K562 (cell line): ENCODE measurements around the gene MAGIX. TPM values are rescaled to one million over a fixed set of nuclear protein-coding genes. Genes with fewer than 3 reads are reported as not detected.
"Not testable (repeated sequence)": the region's sequence is repeated elsewhere in the genome, so short reads cannot be mapped to it uniquely, and the experiment has no call there.

Source experiments
- ATAC-seq: fragments of 200-7000 bp; cut with Tn5 transposase; 3 replicates; pipeline ENCODE4 v1.9.1; 2020; ENCODE audit warnings: moderate library complexity
- BruUV-seq: library from RNA; stranded (reverse); fragments of 400-500 nt; replicated peaks from 2 replicates; lab custom pipeline; 2021; lab: Mats Ljungman, UMichigan
- CTCF ChIA-PET: fragments of 300-600 bp; formaldehyde crosslinking; extraction: SDS; loops from one replicate; lab custom pipeline; 2021; ENCODE audit warnings: low intra/inter-chr PET ratio; lab: Yijun Ruan, JAX
- POLR2A ChIA-PET: fragments of 300-600, 350-650 bp; sonication (Branson Sonifier 250); formaldehyde crosslinking; extraction: SDS; loops from one replicate; lab custom pipeline; 2021; ENCODE audit warnings: antibody characterized with exemption, inconsistent platforms; lab: Yijun Ruan, JAX
- DNase-seq, 4 experiments: peaks; one replicate each; pipeline versions ENCODE4 v3.0.0 to v3.0.0-alpha.2; 2011 to 2018; ENCODE audit warnings: low spot score in 3 of 4, mixed read lengths in 3 of 4; ENCODE audit errors: extremely low read depth in 1 of 4
- FAIRE-seq: peaks from 2 replicates; lab custom pipeline; 2011; peaks lifted over from hg19 to GRCh38; lab: Jason Lieb, UNC
- H2AFZ ChIP-seq: 2 replicates; pipeline ENCODE4 v1.6.0; 2011; ENCODE audit warnings: low read depth, low read length, control low read depth, inconsistent platforms
- H3K27ac ChIP-seq: fragments of 200-600 bp; 3 replicates; pipeline ENCODE4 v1.8.0; 2011; ENCODE audit warnings: low read depth, mild to moderate bottlenecking, control low read depth, inconsistent platforms, low read length, moderate library complexity, mixed read lengths; ENCODE audit errors: extremely low read depth
- H3K27me3 ChIP-seq, 2 experiments: fragments of 300-600 bp in 1 of 2; 2 replicates in 1 of 2; 3 replicates in 1 of 2; pipeline versions ENCODE4 v1.6.0 to v1.8.0; 2011; ENCODE audit warnings: inconsistent platforms in 2 of 2, low read length in 2 of 2, mild to moderate bottlenecking in 1 of 2, mixed read lengths in 1 of 2, moderate library complexity in 1 of 2; ENCODE audit not compliant: control insufficient read depth in 2 of 2, insufficient read depth in 2 of 2
- H3K36me3 ChIP-seq: fragments of 300-600 bp; 3 replicates; pipeline ENCODE4 v1.8.0; 2011; ENCODE audit warnings: mild to moderate bottlenecking, low read length, inconsistent platforms; ENCODE audit not compliant: control insufficient read depth, insufficient read depth
- H3K4me1 ChIP-seq, 2 experiments: fragments of 200-600 bp in 1 of 2; replicated peaks in 1 of 2; 2 replicates in 1 of 2; 3 replicates in 1 of 2; pipeline versions ENCODE4 v1.5.1 to v1.8.0; 2011; ENCODE audit warnings: inconsistent platforms in 2 of 2, low read length in 2 of 2, mild to moderate bottlenecking in 1 of 2, mixed read lengths in 1 of 2, moderate library complexity in 1 of 2; ENCODE audit not compliant: control insufficient read depth in 2 of 2, insufficient read depth in 2 of 2
- H3K4me2 ChIP-seq: 2 replicates; pipeline ENCODE4 v1.6.1; 2011; ENCODE audit warnings: low read length, control low read depth, inconsistent platforms, mixed read lengths; ENCODE audit not compliant: insufficient read depth
- H3K4me3 ChIP-seq: fragments of 200-600 bp; sonication (generic), shearing (Covaris generic); 2 replicates; pipeline ENCODE4 v1.5.1; 2016; ENCODE audit warnings: control low read depth, inconsistent platforms
- H3K79me2 ChIP-seq: fragments of 200-600 bp; 3 replicates; pipeline ENCODE4 v1.8.0; 2011; ENCODE audit warnings: low read length, inconsistent platforms; ENCODE audit not compliant: control insufficient read depth, insufficient read depth
- H3K9ac ChIP-seq, 2 experiments: 2 replicates each; pipeline versions ENCODE4 v1.6.0 to v1.6.1; 2011; ENCODE audit warnings: low read depth in 2 of 2, low read length in 2 of 2, control low read depth in 1 of 2, inconsistent platforms in 1 of 2, mild to moderate bottlenecking in 1 of 2, mixed read lengths in 1 of 2; ENCODE audit not compliant: insufficient read depth in 1 of 2
- H3K9me1 ChIP-seq: one replicate; pipeline ENCODE4 v1.6.0; 2011; ENCODE audit warnings: inconsistent platforms, mild to moderate bottlenecking, low read length, moderate library complexity; ENCODE audit not compliant: control insufficient read depth, insufficient read depth
- H3K9me3 ChIP-seq: replicated peaks from 2 replicates; pipeline ENCODE4 v1.5.1; 2011; ENCODE audit warnings: low read depth, low read length, inconsistent platforms; ENCODE audit not compliant: control insufficient read depth, insufficient read depth
- H4K20me1 ChIP-seq: replicated peaks from 2 replicates; pipeline ENCODE4 v1.6.1; 2011; ENCODE audit warnings: low read length, inconsistent platforms, mixed read lengths; ENCODE audit not compliant: control insufficient read depth, insufficient read depth
- ZBTB33 ChIP-seq: sonication (generic); formaldehyde crosslinking; IDR thresholded peaks from 2 replicates; pipeline ENCODE4 v1.8.1; 2023; ENCODE audit warnings: mild to moderate bottlenecking, missing genetic modification reagents
- WGBS: fragments of 100-300 bp; shearing (Covaris generic); methylation state at CpG from one replicate; pipeline ENCODE4 v1.1.6; 2016; ENCODE audit warnings: low coverage, mixed read lengths; ENCODE audit not compliant: insufficient coverage; ENCODE audit errors: missing lambda C conversion rate; 5-methylcytosine and 5-hydroxymethylcytosine counted together
- in situ Hi-C: fragments of 300-500 bp; cut with MboI; formaldehyde crosslinking; loops from 4 replicates; pipeline ENCODE4 v1.15.0; 2018; ENCODE audit warnings: inconsistent platforms, mixed read lengths
- intact Hi-C: fragments of 100-400 bp; cut with micrococcal nuclease; formaldehyde crosslinking; loops from 2 replicates; pipeline ENCODE4 v1.14.2; 2022
- polyA plus RNA-seq, 8 experiments: library from polyadenylated mRNA; depleted of rRNA in 4 of 8; stranded (reverse) in 5 of 8; unstranded in 3 of 8; fragments of >200 nt; fragmentation: Nextera tagmentation in 2 of 8; fragmentation: Illumina TruSeq in 1 of 8; extraction: Ambion mirVana in 2 of 8; extraction: Trizol in 1 of 8; gene quantifications; 2 replicates each; pipeline versions ENCODE4 v1.2.1 to v1.2.3, GENCODE V29; 2011 to 2014; ENCODE audit warnings: inconsistent platforms in 1 of 8, missing spikeins in 1 of 8
- total RNA-seq, 7 experiments: library from RNA; depleted of rRNA in 6 of 7; stranded (reverse); fragments of >200 nt in 6 of 7; fragmentation: Illumina TruSeq in 2 of 7; extraction: Trizol in 2 of 7; gene quantifications; 2 replicates each; pipeline versions ENCODE4 v1.2.1 to v1.2.3, GENCODE V29; 2011 to 2021; ENCODE audit warnings: low replicate concordance in 1 of 7

Gene MAGIX
- total and polyA plus RNA-seq, 9 of the 15 experiments (the other 6 are each of a cell fraction or from before 2014, with no cell fraction given) = 0.08 to 3.5 (median 0.47) TPM

GRCh38 chrX:49139713-49140112 is 22.8 kb upstream of the MAGIX start (continued):
- TF ChIP-seq ZBTB33 (CRISPR knock-in tag) = no peak
- TF ChIP-seq, all 486 proteins: peak for 28

GRCh38 chrX:49142264-49142663 is 20.3 kb upstream of the MAGIX start:
- intact Hi-C loops, CTCF ChIA-PET, ATAC-seq: not testable (repeated sequence)

GRCh38 chrX:49143154-49143553 is 19.4 kb upstream of the MAGIX start:
- POLR2A ChIA-PET = interaction anchor here (0.8 to 1.3 kb wide), 2 partner anchors 16 to 29 kb away, joined by 3 read pairs; no protein-coding TSS in a partner anchor
- H2AFZ ChIP-seq, H3K4me2 ChIP-seq, H3K27ac ChIP-seq, intact Hi-C loops, H4K20me1 ChIP-seq, BruUV-seq, in situ Hi-C loops, ATAC-seq, H3K4me3 ChIP-seq, H3K9me1 ChIP-seq, H3K27me3 ChIP-seq, FAIRE-seq, DNase-seq, CTCF ChIA-PET, H3K9ac ChIP-seq: not testable (repeated sequence)
- H3K36me3 ChIP-seq = peaks cover 92% of the 10 kb centered on the region
- peaks cover 45% of the 10 kb centered on the region for H3K9me3 ChIP-seq
- 97% methylated on average over 5 of the region's 7 CpGs for WGBS
- H3K4me1 ChIP-seq = peaks cover 0 to 12% of the 10 kb centered on the region in 2 experiments; a peak in 3 of 5 replicates
- H3K79me2 ChIP-seq = peaks cover 71% of the 10 kb centered on the region

More at GRCh38 chrX:49142264-49142663, 20.3 kb upstream of the MAGIX start:
- H3K4me2 ChIP-seq, DNase-seq, H3K4me3 ChIP-seq, H3K27ac ChIP-seq, H2AFZ ChIP-seq, FAIRE-seq, BruUV-seq, H3K9me1 ChIP-seq, H4K20me1 ChIP-seq, H3K9ac ChIP-seq, H3K27me3 ChIP-seq, in situ Hi-C loops: not testable (repeated sequence)
- peaks cover 94% of the 10 kb centered on the region for H3K36me3 ChIP-seq
- H3K79me2 ChIP-seq = peaks cover 62% of the 10 kb centered on the region
- peaks cover 0 to 12% of the 10 kb centered on the region in 2 experiments; a peak in 3 of 5 replicates for H3K4me1 ChIP-seq
- POLR2A ChIA-PET = interaction anchor here (1.0 kb wide), 1 partner anchor 9 kb away, joined by 3 read pairs; no protein-coding TSS in a partner anchor
- H3K9me3 ChIP-seq = peaks cover 45% of the 10 kb centered on the region
- WGBS = 84% methylated on average over 8 of the region's 9 CpGs
